ENCODE results near the gene INTS2. TPM values are rescaled to one million over a fixed set of nuclear protein-coding genes. Genes with fewer than 3 reads are reported as not detected.

INTS2 gene
- total RNA-seq, 1 experiment from 2014 or later, result 11.8 TPM

DNA sequence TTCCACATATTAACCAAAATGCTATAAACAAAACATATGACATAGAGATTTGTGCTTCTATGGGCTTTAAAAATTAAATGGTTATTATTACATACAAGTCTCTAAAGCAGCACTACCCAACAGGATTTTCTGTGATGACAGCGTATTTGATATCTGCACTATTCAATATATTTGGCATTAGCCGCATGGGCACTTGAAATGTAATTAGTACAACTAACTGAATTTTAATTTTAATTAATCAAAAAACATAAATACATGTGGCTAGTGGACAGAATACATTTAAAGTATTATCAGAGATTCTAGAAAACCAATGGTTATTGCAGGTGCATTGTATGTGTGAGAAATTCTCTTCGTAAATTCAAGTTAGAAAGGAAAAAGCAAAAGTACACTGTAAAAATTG is 110.3 kb downstream of the INTS2 start:
- H3K27me3 Mint-ChIP-seq (ENCODE audit: insufficient read depth, unreplicated experiment), result no peaks in the 10 kb centered on the region
- H3K4me1 Mint-ChIP-seq (ENCODE audit: insufficient read depth, unreplicated experiment), result peaks cover 8% of the 10 kb centered on the region
- ChIA-PET POLR2A (no interaction called here), CTCF (no interaction called here)
- H3K9me3 Mint-ChIP-seq (ENCODE audit: unreplicated experiment), result no peaks in the 10 kb centered on the region
- H3K4me3 Mint-ChIP-seq (ENCODE audit: unreplicated experiment), result no peak overlapping the region
- H3K27ac Mint-ChIP-seq (ENCODE audit: low read depth, unreplicated experiment), result no peak overlapping the region
- no peak for DNase-seq (ENCODE audit: unreplicated experiment)
- intact Hi-C loops (cut with micrococcal nuclease), result no loop called here
- TF ChIP-seq, protein P1, sequence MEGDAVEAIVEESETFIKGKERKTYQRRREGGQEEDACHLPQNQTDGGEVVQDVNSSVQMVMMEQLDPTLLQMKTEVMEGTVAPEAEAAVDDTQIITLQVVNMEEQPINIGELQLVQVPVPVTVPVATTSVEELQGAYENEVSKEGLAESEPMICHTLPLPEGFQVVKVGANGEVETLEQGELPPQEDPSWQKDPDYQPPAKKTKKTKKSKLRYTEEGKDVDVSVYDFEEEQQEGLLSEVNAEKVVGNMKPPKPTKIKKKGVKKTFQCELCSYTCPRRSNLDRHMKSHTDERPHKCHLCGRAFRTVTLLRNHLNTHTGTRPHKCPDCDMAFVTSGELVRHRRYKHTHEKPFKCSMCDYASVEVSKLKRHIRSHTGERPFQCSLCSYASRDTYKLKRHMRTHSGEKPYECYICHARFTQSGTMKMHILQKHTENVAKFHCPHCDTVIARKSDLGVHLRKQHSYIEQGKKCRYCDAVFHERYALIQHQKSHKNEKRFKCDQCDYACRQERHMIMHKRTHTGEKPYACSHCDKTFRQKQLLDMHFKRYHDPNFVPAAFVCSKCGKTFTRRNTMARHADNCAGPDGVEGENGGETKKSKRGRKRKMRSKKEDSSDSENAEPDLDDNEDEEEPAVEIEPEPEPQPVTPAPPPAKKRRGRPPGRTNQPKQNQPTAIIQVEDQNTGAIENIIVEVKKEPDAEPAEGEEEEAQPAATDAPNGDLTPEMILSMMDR (IDR thresholded peaks at IDR 0.05; ENCODE audit: unreplicated experiment), result no peak
- BruUV-seq (replicated peaks), result no TSS peak
- no peaks in the 10 kb centered on the region for H3K36me3 Mint-ChIP-seq (ENCODE audit: insufficient read depth, unreplicated experiment)

DNA sequence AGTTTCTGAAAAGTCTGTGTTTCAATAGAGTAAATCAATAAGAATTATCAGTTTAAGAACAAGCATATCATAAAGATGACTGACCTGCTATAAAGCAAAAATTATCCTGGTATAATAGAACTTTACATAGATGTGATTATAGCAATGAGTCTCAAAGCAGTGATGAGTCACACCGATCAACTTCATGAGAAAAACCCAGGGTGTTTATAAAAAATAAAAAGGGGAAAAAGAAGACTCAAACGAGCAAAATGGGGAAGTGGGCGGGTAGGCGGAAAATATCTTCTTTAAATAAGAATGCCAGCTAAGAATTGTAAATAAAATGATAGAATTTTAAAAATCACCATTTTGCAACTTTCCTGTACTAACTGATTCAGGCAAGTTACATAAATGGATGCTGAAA is 111.2 kb downstream of the INTS2 start:
- Mint-ChIP-seq H3K4me3 (ENCODE audit: unreplicated experiment) (no peak overlapping the region), H3K36me3 (ENCODE audit: insufficient read depth, unreplicated experiment) (no peaks in the 10 kb centered on the region), H3K4me1 (ENCODE audit: insufficient read depth, unreplicated experiment) (peaks cover 6% of the 10 kb centered on the region), H3K9me3 (ENCODE audit: unreplicated experiment) (no peaks in the 10 kb centered on the region), H3K27ac (ENCODE audit: low read depth, unreplicated experiment) (no peak overlapping the region), H3K27me3 (ENCODE audit: insufficient read depth, unreplicated experiment) (no peaks in the 10 kb centered on the region)
- no TSS peak for BruUV-seq (replicated peaks)
- intact Hi-C loops (cut with micrococcal nuclease), result no loop called here
- CTCF ChIA-PET, result interaction anchor here (1.7 kb wide), 1 partner anchor 181 kb away, joined by 4 read pairs; no protein-coding TSS in a partner anchor
- POLR2A ChIA-PET, result no interaction called here
- no peak for DNase-seq (ENCODE audit: unreplicated experiment)
- TF ChIP-seq, protein P1 (IDR thresholded peaks at IDR 0.05; ENCODE audit: unreplicated experiment), result no peak

DNA sequence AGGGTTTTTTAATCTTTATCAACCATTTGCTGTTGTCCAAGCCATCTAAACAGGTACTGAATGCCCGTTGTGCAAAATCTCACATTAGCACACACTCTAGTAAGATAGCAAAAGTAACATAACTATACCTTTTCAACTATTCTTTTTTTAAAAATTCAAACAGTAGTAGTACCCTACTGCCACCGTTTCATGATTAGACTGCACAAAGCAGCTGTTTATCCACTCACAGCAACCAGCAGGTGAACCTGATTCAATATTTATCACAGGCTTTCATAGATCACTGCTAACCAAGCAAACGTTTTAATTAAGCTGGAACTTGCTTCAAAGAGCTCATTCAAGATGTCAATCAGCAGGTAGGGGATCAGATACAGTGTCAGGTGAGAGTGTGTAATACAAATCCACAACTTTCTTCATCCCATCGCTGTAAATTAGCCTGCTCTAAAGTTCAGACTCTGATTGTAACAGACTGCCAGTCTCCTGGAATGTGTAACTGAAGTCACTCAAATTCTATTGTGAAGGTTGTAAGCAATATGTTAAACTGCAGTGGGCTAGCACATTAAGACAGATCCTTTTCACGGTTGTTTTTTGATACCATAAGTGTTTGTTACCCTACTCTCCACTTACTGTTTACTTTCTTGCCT is 111.8 kb downstream of the INTS2 start:
- intact Hi-C loops (cut with micrococcal nuclease), result no loop called here
- DNase-seq (ENCODE audit: unreplicated experiment), result no peak
- no peak overlapping the region for H3K27ac Mint-ChIP-seq (ENCODE audit: low read depth, unreplicated experiment)
- ChIA-PET POLR2A (no interaction called here), CTCF (interaction anchor here (1.7 kb wide), 1 partner anchor 181 kb away, joined by 4 read pairs; no protein-coding TSS in a partner anchor)
- no peaks in the 10 kb centered on the region for H3K9me3 Mint-ChIP-seq (ENCODE audit: unreplicated experiment)
- TF ChIP-seq, protein P1 (IDR thresholded peaks at IDR 0.05; ENCODE audit: unreplicated experiment), result no peak
- no peak overlapping the region for H3K4me3 Mint-ChIP-seq (ENCODE audit: unreplicated experiment)
- BruUV-seq (replicated peaks), result no TSS peak
- H3K27me3 Mint-ChIP-seq (ENCODE audit: insufficient read depth, unreplicated experiment), result no peaks in the 10 kb centered on the region
- H3K4me1 Mint-ChIP-seq (ENCODE audit: insufficient read depth, unreplicated experiment), result peaks cover 6% of the 10 kb centered on the region
- H3K36me3 Mint-ChIP-seq (ENCODE audit: insufficient read depth, unreplicated experiment), result no peaks in the 10 kb centered on the region

Other genes starting within 250 kb of the INTS2 start
- gene BRIP1, start 64.5 kb downstream of the INTS2 start, total RNA-seq (2022), result 3.4 and 4.7 TPM in 2 replicates
- 51.0 and 58.7 TPM in 2 replicates for gene MED13, start 137.3 kb upstream of the INTS2 start, total RNA-seq (2022)